Mesodermal cell (in vitro differentiated cells): ENCODE measurements around the gene PDZRN3.

Source experiments
- H3K27ac ChIP-seq: 2 replicates; pipeline ENCODE4 v1.7.0; 2013; ENCODE audit warnings: mild to moderate bottlenecking, low read depth, low read length, moderate library complexity; ENCODE audit not compliant: severe bottlenecking
- H3K36me3 ChIP-seq: 2 replicates; pipeline ENCODE4 v1.7.1; 2013; ENCODE audit warnings: mild to moderate bottlenecking, low read length, moderate library complexity; ENCODE audit not compliant: control insufficient read depth, insufficient read depth
- H3K4me1 ChIP-seq: one replicate; pipeline ENCODE4 v1.7.1; 2013; ENCODE audit warnings: mild to moderate bottlenecking, low read length; ENCODE audit not compliant: insufficient read depth, control insufficient read depth, poor library complexity, severe bottlenecking
- H3K4me3 ChIP-seq: 2 replicates; pipeline ENCODE4 v1.7.0; 2013; ENCODE audit warnings: low read length, control low read depth, mild to moderate bottlenecking; ENCODE audit not compliant: insufficient read depth, poor library complexity, severe bottlenecking; ENCODE audit errors: extremely low read depth
- H3K9me3 ChIP-seq: 2 replicates; pipeline ENCODE4 v1.7.1; 2013; ENCODE audit warnings: mild to moderate bottlenecking, low read length, moderate library complexity; ENCODE audit not compliant: control insufficient read depth
- WGBS, 2 experiments: methylation state at CpG; one replicate each; pipeline ENCODE4 v1.1.5; 2013; ENCODE audit warnings: missing lambda C conversion rate in 2 of 2; ENCODE audit not compliant: insufficient coverage in 2 of 2; 5-methylcytosine and 5-hydroxymethylcytosine counted together

The PDZRN3 gene

GRCh38 chr3:73504852-73505251 lies 119.9 kb downstream of the PDZRN3 start:
- WGBS, 2 experiments = 86 to 89% methylated on average over 1 to 2 of the region's 4 CpGs
- Histone ChIP-seq H3K36me3 (no peaks in the 10 kb centered on the region), H3K27ac (no peak overlapping the region), H3K4me3 (no peak overlapping the region), H3K4me1 (peaks cover 14% of the 10 kb centered on the region), H3K9me3 (no peaks in the 10 kb centered on the region)

DNA sequence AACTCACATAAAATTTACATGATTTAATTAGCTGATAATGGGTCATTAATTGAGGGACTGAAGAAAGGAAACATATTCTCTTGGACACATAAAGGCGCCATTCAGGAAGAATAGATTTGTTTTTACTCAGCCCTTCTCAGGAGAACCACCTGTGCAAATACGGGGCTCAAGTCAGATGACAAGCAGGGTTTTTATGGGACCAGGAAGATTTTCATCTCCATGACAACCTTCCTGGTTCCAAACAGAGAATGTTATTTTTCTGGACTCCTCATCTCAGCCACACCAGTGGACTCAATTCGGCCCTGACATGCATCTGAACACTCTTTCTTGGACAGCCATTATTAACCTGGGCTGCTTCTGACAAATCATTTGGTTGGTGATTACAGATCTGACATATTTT lies 120.5 kb downstream of the PDZRN3 start:
- Histone ChIP-seq H3K27ac (no peak overlapping the region), H3K4me3 (no peak overlapping the region), H3K36me3 (no peaks in the 10 kb centered on the region), H3K4me1 (peaks cover 8% of the 10 kb centered on the region), H3K9me3 (no peaks in the 10 kb centered on the region)
- WGBS, 2 experiments = 79 to 96% methylated on average over 2 to 3 of the region's 3 CpGs

DNA sequence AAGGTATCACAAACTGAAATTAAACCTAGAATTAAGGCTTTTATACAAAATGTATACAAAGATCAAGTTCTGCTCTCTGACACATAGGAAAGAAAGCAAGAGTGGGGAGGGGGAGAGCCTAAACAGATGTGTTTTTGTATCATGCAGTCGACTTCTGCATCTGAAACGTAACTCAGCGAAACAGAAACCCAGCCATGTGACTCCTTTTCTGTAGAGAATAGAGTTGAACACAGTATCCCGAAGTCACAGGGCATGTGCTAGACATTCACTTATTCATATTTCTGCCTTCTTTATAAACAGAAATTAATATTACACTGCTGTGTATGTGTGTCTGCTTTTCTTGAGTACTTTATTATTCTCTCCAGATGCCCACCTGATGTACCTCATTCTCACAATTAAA lies 121.0 kb downstream of the PDZRN3 start:
- no peak overlapping the region for H3K4me3 ChIP-seq
- H3K27ac ChIP-seq = no peak overlapping the region
- no peaks in the 10 kb centered on the region for H3K9me3 ChIP-seq
- H3K36me3 ChIP-seq = no peaks in the 10 kb centered on the region
- peaks cover 4% of the 10 kb centered on the region for H3K4me1 ChIP-seq
- 68 to 86% methylated on average over 2 to 3 of the region's 4 CpGs for WGBS, 2 experiments

GRCh38 chr3:73502609-73503583 lies 121.8 kb downstream of the PDZRN3 start:
- WGBS, 2 experiments = 7 to 44% methylated on average over 2 to 3 of the region's 6 CpGs
- Histone ChIP-seq H3K9me3 (no peaks in the 10 kb centered on the region), H3K27ac (no peak overlapping the region), H3K4me3 (no peak overlapping the region), H3K36me3 (no peaks in the 10 kb centered on the region), H3K4me1 (peaks cover 3% of the 10 kb centered on the region)

- Histone ChIP-seq H3K27ac (no peak overlapping the region), H3K4me3 (no peak overlapping the region), H3K4me1 (peaks cover 13% of the 10 kb centered on the region), H3K9me3 (no peaks in the 10 kb centered on the region), H3K36me3 (no peaks in the 10 kb centered on the region)
- WGBS, 2 experiments = 89 to 100% methylated on average over 1 of the region's 1 CpG
Measured at GRCh38 chr3:73500321-73500720, 124.4 kb downstream of the PDZRN3 start.

GRCh38 chr3:73499787-73500186 lies 125.0 kb downstream of the PDZRN3 start:
- no peaks in the 10 kb centered on the region for H3K36me3 ChIP-seq
- H3K4me3 ChIP-seq = no peak overlapping the region
- H3K4me1 ChIP-seq = peaks cover 15% of the 10 kb centered on the region
- no peak overlapping the region for H3K27ac ChIP-seq
- WGBS, 2 experiments = 94 to 95% methylated on average over 3 of the region's 3 CpGs
- no peaks in the 10 kb centered on the region for H3K9me3 ChIP-seq

GRCh38 chr3:73498764-73499622 lies 125.7 kb downstream of the PDZRN3 start:
- 86 to 89% methylated on average over 19 of the region's 23 CpGs for WGBS, 2 experiments
- no peaks in the 10 kb centered on the region for H3K36me3 ChIP-seq
- no peak overlapping the region for H3K4me3 ChIP-seq
- H3K9me3 ChIP-seq = no peaks in the 10 kb centered on the region
- no peak overlapping the region for H3K27ac ChIP-seq
- peaks cover 23% of the 10 kb centered on the region for H3K4me1 ChIP-seq

- peaks cover 35% of the 10 kb centered on the region for H3K4me1 ChIP-seq
- H3K9me3 ChIP-seq = no peaks in the 10 kb centered on the region
- no peak overlapping the region for H3K4me3 ChIP-seq
- WGBS, 2 experiments = 80 to 89% methylated on average over 1 of the region's 13 CpGs
- H3K36me3 ChIP-seq = no peaks in the 10 kb centered on the region
- H3K27ac ChIP-seq = no peak overlapping the region
Measured at GRCh38 chr3:73497646-73498406, 126.9 kb downstream of the PDZRN3 start.

GRCh38 chr3:73493543-73494308 lies 131.0 kb downstream of the PDZRN3 start:
- Histone ChIP-seq H3K4me1 (peaks cover 50% of the 10 kb centered on the region), H3K27ac (peak overlapping the region; percentile 68), H3K9me3 (no peaks in the 10 kb centered on the region), H3K4me3 (no peak overlapping the region), H3K36me3 (no peaks in the 10 kb centered on the region)
- 75 to 77% methylated on average over 5 to 7 of the region's 7 CpGs for WGBS, 2 experiments

GRCh38 chr3:73492186-73492585 lies 132.6 kb downstream of the PDZRN3 start:
- Histone ChIP-seq H3K27ac (no peak overlapping the region), H3K9me3 (no peaks in the 10 kb centered on the region), H3K36me3 (no peaks in the 10 kb centered on the region), H3K4me1 (peaks cover 42% of the 10 kb centered on the region), H3K4me3 (no peak overlapping the region)
- WGBS, 2 experiments = 40 to 97% methylated on average over 1 to 3 of the region's 5 CpGs
